BE2C (cell line): ENCODE data around the gene AQP6.

Experiments used
- DNase-seq: peaks from one replicate; pipeline ENCODE4 v3.0.0-alpha.2; 2020
- H3K27me3 ChIP-seq: fragments of 250-450 bp; sonication (Bioruptor Pico); 2 replicates; pipeline ENCODE4 v1.5.1; 2020; ENCODE audit warnings: mild to moderate bottlenecking
- H3K36me3 ChIP-seq: fragments of 250-450 bp; sonication (Bioruptor Pico); 2 replicates; pipeline ENCODE4 v1.5.1; 2020; ENCODE audit warnings: mild to moderate bottlenecking
- H3K4me1 ChIP-seq: fragments of 250-450 bp; sonication (Bioruptor Pico); 2 replicates; pipeline ENCODE4 v1.5.1; 2020
- H3K4me3 ChIP-seq: 2 replicates; pipeline ENCODE4 v1.5.1; 2011; ENCODE audit warnings: low read depth, low read length
- H3K9me3 ChIP-seq: fragments of 250-450 bp; sonication (Bioruptor Pico); 2 replicates; pipeline ENCODE4 v1.5.1; 2020
- CTCF ChIP-seq: IDR thresholded peaks from 2 replicates; pipeline ENCODE4 v1.5.1; 2012; ENCODE audit warnings: mild to moderate bottlenecking, low read depth, low read length

Gene AQP6

GRCh38 chr12:49978125-49978524 lies 5.4 kb downstream of the AQP6 start:
- no peaks in the 10 kb centered on the region for H3K27me3 ChIP-seq
- no peak for TF ChIP-seq CTCF
- no peak for DNase-seq
- no peak overlapping the region for H3K4me3 ChIP-seq
- H3K9me3 ChIP-seq = no peaks in the 10 kb centered on the region
- peaks cover 69% of the 10 kb centered on the region for H3K4me1 ChIP-seq
- no peaks in the 10 kb centered on the region for H3K36me3 ChIP-seq

GRCh38 chr12:49979016-49979586 lies 6.4 kb downstream of the AQP6 start:
- Histone ChIP-seq H3K9me3 (no peaks in the 10 kb centered on the region), H3K4me1 (peaks cover 72% of the 10 kb centered on the region), H3K27me3 (no peaks in the 10 kb centered on the region), H3K36me3 (no peaks in the 10 kb centered on the region), H3K4me3 (peak overlapping the region; percentile 24)
- no peak for TF ChIP-seq CTCF
- peak; percentile 99 for DNase-seq

GRCh38 chr12:49979791-49980190 lies 7.0 kb downstream of the AQP6 start:
- Histone ChIP-seq H3K27me3 (no peaks in the 10 kb centered on the region), H3K4me1 (peaks cover 72% of the 10 kb centered on the region), H3K36me3 (no peaks in the 10 kb centered on the region; the same call in 1 of the 2 replicates), H3K4me3 (no peak overlapping the region), H3K9me3 (no peaks in the 10 kb centered on the region)
- no peak for DNase-seq
- TF ChIP-seq CTCF = no peak

- peaks cover 6% of the 10 kb centered on the region for H3K36me3 ChIP-seq
- no peaks in the 10 kb centered on the region for H3K27me3 ChIP-seq
- H3K4me1 ChIP-seq = peaks cover 72% of the 10 kb centered on the region
- DNase-seq = peak; percentile 62
- H3K9me3 ChIP-seq = no peaks in the 10 kb centered on the region
- no peak for TF ChIP-seq CTCF
- no peak overlapping the region for H3K4me3 ChIP-seq
Measured at GRCh38 chr12:49980501-49981349, 8.0 kb downstream of the AQP6 start.

GRCh38 chr12:49982246-49983087 lies 9.7 kb downstream of the AQP6 start:
- H3K4me1 ChIP-seq = peaks cover 89% of the 10 kb centered on the region
- H3K36me3 ChIP-seq = peaks cover 22% of the 10 kb centered on the region
- no peak for TF ChIP-seq CTCF
- H3K9me3 ChIP-seq = no peaks in the 10 kb centered on the region
- DNase-seq = no peak
- no peaks in the 10 kb centered on the region for H3K27me3 ChIP-seq
- H3K4me3 ChIP-seq = no peak overlapping the region
